ENCODE measurements around the gene POLR2I. TPM values are rescaled to one million over a fixed set of nuclear protein-coding genes. Genes with fewer than 3 reads are reported as not detected.

The POLR2I gene
- total and polyA plus RNA-seq, 2 of the 13 experiments (the other 11 are each of a cell fraction or from before 2014, with no cell fraction given) = 40.5 to 104 TPM

DNA sequence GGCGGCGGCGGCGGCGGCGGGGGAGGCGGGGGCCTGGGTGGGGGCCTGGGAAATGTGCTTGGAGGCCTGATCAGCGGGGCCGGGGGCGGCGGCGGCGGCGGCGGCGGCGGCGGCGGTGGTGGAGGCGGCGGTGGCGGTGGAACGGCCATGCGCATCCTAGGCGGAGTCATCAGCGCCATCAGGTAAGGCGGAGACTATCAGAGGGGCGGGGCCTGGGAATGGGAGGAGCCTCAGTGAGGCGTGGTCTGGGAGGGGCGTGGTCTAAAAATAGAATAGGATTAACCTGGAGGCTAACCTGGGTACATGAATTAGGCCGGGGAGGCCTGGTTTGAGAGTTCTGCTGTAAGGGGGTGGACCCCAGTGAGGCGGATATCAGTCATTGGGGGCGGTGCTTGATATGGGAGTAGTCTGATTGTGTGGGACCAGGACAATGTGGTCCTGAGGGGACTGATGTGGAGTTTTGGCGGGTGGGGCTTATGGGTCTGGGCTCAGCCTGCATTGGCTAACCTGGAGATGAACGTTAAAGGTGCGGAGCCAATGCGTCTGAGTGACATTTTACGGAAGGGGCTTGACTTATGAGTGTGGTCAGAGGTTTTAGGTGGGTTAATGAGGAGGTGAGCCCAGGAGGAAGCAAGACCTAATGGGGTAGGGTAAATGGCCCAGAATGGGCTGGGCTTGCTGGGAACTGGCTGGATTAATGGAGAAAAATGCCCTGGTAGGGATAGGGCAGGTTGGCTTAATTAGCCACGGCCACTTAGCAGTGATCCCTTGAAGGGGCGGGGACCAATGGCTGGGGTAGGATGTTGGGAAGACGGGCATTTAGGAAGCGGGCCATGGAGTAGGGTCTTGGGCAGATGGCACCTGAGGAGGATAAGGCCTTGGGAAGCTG is 26.6 kb upstream of the POLR2I start (continued):
- TF ChIP-seq, protein P1, sequence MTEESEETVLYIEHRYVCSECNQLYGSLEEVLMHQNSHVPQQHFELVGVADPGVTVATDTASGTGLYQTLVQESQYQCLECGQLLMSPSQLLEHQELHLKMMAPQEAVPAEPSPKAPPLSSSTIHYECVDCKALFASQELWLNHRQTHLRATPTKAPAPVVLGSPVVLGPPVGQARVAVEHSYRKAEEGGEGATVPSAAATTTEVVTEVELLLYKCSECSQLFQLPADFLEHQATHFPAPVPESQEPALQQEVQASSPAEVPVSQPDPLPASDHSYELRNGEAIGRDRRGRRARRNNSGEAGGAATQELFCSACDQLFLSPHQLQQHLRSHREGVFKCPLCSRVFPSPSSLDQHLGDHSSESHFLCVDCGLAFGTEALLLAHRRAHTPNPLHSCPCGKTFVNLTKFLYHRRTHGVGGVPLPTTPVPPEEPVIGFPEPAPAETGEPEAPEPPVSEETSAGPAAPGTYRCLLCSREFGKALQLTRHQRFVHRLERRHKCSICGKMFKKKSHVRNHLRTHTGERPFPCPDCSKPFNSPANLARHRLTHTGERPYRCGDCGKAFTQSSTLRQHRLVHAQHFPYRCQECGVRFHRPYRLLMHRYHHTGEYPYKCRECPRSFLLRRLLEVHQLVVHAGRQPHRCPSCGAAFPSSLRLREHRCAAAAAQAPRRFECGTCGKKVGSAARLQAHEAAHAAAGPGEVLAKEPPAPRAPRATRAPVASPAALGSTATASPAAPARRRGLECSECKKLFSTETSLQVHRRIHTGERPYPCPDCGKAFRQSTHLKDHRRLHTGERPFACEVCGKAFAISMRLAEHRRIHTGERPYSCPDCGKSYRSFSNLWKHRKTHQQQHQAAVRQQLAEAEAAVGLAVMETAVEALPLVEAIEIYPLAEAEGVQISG (CRISPR knock-in tag; IDR thresholded peaks at IDR 0.05) = no peak
- TF ChIP-seq SP4 (CRISPR knock-in tag; IDR thresholded peaks at IDR 0.05) = peak; percentile 58; the same call in 1 of the 2 replicates
- TF ChIP-seq SP1 (IDR thresholded peaks at IDR 0.05) = no peak
- TF ChIP-seq SP1 (CRISPR knock-in tag; IDR thresholded peaks at IDR 0.05) = peak; percentile 29; the same call in 1 of the 2 replicates
- TF ChIP-seq, protein P2, sequence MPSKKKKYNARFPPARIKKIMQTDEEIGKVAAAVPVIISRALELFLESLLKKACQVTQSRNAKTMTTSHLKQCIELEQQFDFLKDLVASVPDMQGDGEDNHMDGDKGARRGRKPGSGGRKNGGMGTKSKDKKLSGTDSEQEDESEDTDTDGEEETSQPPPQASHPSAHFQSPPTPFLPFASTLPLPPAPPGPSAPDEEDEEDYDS (CRISPR knock-in tag; IDR thresholded peaks at IDR 0.05) = peak; percentile 90
- peak in 1 of 2 experiments; percentile 25; a peak in 1 of 4 replicates for TF ChIP-seq POLR2A (IDR thresholded peaks at IDR 0.05; ENCODE audit: insufficient read depth in 1 of 2, low read depth in 2 of 2, low read length in 2 of 2)

DNA sequence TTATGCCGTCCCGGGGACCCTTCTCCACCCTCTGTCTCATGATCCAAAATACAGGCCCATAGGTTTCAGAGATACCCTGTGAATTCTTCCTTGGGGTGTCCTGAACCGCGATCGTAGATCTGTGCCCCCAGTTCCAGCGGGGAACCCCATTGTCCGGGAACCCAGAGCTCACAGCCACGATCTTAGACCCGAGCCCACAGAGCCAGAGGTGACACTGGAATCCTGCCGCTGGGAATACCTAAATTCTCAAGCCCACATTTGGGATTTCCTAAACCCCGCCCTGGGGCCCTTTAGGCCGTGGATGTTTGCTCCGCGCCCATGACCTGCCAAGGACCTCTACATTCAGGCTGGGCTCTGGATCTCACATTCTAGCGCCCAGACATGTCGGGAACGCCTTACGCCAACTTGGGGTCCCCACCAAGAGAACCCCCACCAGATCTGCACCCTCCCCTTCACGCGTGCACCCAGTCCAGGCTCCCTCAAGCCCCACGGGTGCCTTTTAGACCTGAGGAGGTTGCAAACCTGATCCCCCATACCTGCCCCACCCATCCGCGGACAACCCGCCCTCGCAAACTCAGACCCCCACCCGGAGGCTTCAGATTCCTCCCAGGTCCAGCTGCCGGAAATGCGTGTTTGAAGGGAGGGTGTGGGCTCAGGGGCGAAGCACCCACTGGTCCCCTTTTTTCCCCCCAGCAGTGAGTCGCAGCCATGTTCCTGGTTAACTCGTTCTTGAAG is 25.8 kb upstream of the POLR2I start:
- ChIA-PET CTCF (ENCODE audit: low intra/inter-chr PET ratio, low total read pairs) (no interaction called here), POLR2A (interaction anchor here (0.7 to 2.0 kb wide), 7 partner anchors 12 to 1177 kb away, joined by 3 to 51 read pairs (median 5); partner anchors contain the start of genes POLR2I, TBCB, THAP8 and WDR62)
- Histone ChIP-seq H3K4me2 (ENCODE audit: low read depth, low read length) (peak overlapping the region; percentile 64), H3K27ac (ENCODE audit: extremely low read length, insufficient read depth, low read length) (peak overlapping the region; percentile 93), H3K4me3 (replicated peaks in 1 of 3; ENCODE audit: insufficient read depth in 1 of 3, low read depth in 2 of 3, low read length in 3 of 3) (peak overlapping the region; percentile 79 to 100 (median 98)), H3K27me3 (ENCODE audit: control insufficient read depth in 1 of 2, insufficient read depth in 2 of 2, low read length in 2 of 2) (no peaks in the 10 kb centered on the region; a peak in 1 of 5 replicates), H3K36me3 (replicated peaks in 1 of 2; ENCODE audit: control insufficient read depth in 1 of 2, insufficient read depth in 2 of 2, low read length in 2 of 2) (peaks cover 8 to 19% of the 10 kb centered on the region in 2 experiments), H3K79me2 (ENCODE audit: insufficient read depth, low read length) (peaks cover 16% of the 10 kb centered on the region), H3K9ac (ENCODE audit: insufficient read depth, low read depth, low read length) (peak overlapping the region; percentile 99), H2AFZ (ENCODE audit: low read length) (no peak overlapping the region), H3K9me3 (ENCODE audit: low read length) (no peaks in the 10 kb centered on the region), H4K20me1 (ENCODE audit: insufficient read depth, low read length) (peaks cover 8% of the 10 kb centered on the region), H3K4me1 (ENCODE audit: insufficient read depth, low read length) (peaks cover 24% of the 10 kb centered on the region)
- intact Hi-C loops (cut with micrococcal nuclease; ENCODE audit: unreplicated experiment) = loop anchor here (1.0 to 2.0 kb wide), 2 partner anchors 14 to 24 kb away; no protein-coding TSS in a partner anchor
- DNase-seq (ENCODE audit: low spot score) = peak; percentile 53
- ATAC-seq = peak; percentile 30
- in situ Hi-C loops (cut with HindIII; ENCODE audit: extremely low pct_ligation_motif_present, low pct_unique_long_range_greater_than_20kb) = no loop called here
- 0% methylated on average over 11 of the region's 31 CpGs for WGBS (ENCODE audit: low lambda C conversion rate)
- FAIRE-seq = no peak
- BruUV-seq (replicated peaks) = TSS peak; percentile 85
- TF ChIP-seq, protein P3, sequence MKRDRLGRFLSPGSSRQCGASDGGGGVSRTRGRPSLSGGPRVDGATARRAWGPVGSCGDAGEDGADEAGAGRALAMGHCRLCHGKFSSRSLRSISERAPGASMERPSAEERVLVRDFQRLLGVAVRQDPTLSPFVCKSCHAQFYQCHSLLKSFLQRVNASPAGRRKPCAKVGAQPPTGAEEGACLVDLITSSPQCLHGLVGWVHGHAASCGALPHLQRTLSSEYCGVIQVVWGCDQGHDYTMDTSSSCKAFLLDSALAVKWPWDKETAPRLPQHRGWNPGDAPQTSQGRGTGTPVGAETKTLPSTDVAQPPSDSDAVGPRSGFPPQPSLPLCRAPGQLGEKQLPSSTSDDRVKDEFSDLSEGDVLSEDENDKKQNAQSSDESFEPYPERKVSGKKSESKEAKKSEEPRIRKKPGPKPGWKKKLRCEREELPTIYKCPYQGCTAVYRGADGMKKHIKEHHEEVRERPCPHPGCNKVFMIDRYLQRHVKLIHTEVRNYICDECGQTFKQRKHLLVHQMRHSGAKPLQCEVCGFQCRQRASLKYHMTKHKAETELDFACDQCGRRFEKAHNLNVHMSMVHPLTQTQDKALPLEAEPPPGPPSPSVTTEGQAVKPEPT (CRISPR knock-in tag; IDR thresholded peaks at IDR 0.05; ENCODE audit: low read depth) = no peak
- TF ChIP-seq POGZ (CRISPR knock-in tag; IDR thresholded peaks at IDR 0.05) (no peak), HES4 (CRISPR knock-in tag; IDR thresholded peaks at IDR 0.05; ENCODE audit: borderline replicate concordance) (0 out of 2 replicates have a peak, but pooled peaks have one; percentile 27), ZNF790 (CRISPR knock-in tag; IDR thresholded peaks at IDR 0.05; ENCODE audit: borderline replicate concordance) (peak; percentile 32; the same call in 1 of the 2 replicates)
- TF ChIP-seq, protein P4, sequence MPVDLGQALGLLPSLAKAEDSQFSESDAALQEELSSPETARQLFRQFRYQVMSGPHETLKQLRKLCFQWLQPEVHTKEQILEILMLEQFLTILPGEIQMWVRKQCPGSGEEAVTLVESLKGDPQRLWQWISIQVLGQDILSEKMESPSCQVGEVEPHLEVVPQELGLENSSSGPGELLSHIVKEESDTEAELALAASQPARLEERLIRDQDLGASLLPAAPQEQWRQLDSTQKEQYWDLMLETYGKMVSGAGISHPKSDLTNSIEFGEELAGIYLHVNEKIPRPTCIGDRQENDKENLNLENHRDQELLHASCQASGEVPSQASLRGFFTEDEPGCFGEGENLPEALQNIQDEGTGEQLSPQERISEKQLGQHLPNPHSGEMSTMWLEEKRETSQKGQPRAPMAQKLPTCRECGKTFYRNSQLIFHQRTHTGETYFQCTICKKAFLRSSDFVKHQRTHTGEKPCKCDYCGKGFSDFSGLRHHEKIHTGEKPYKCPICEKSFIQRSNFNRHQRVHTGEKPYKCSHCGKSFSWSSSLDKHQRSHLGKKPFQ (CRISPR knock-in tag; IDR thresholded peaks at IDR 0.05; ENCODE audit: insufficient replicate concordance) = peak; percentile 3
